Mucosa of descending colon (tissue), 3 donors: ENCODE results near the gene ARHGAP10. TPM values are rescaled to one million over a fixed set of nuclear protein-coding genes. Genes with fewer than 3 reads are reported as not detected.

ENCODE experiments used
- ATAC-seq: fragments of 200-7000 bp; cut with Tn5 transposase; one replicate; pipeline ENCODE4 v1.9.1; 2020; ENCODE audit warnings: mild to moderate bottlenecking, moderate library complexity
- DNase-seq, 3 donors: peaks; one replicate each; pipeline ENCODE4 v3.0.0-alpha.2; 2020
- H3K36me3 ChIP-seq: fragments of 200-600 bp; one replicate; pipeline ENCODE4 v1.8.0; 2021; ENCODE audit warnings: low read depth, mild to moderate bottlenecking
- H3K4me1 ChIP-seq: fragments of 200-600 bp; one replicate; pipeline ENCODE4 v1.8.0; 2021; ENCODE audit warnings: low read depth, mild to moderate bottlenecking
- H3K4me3 ChIP-seq: fragments of 200-600 bp; one replicate; pipeline ENCODE4 v1.8.0; 2021; ENCODE audit warnings: mild to moderate bottlenecking
- H3K9me3 ChIP-seq: fragments of 200-600 bp; one replicate; pipeline ENCODE4 v1.8.0; 2021; ENCODE audit warnings: mild to moderate bottlenecking
- CTCF ChIP-seq: fragments of 200-600 bp; IDR thresholded peaks from one replicate; pipeline ENCODE4 v1.8.0; 2022; ENCODE audit warnings: antibody characterized with exemption, mild to moderate bottlenecking
- intact Hi-C, 2 donors: fragments of 100-400 bp; cut with DNase I in 1 of 2; cut with micrococcal nuclease in 1 of 2; formaldehyde crosslinking; loops; one replicate each; pipeline versions ENCODE4 v1.11.0 to v1.11.1; 2022; cut with DNase I, micrococcal nuclease
- total RNA-seq, 3 donors: library from RNA; stranded (reverse); fragmentation: NEBNext Ultra II Directional in 2 of 3; extraction: Animal tissue kit (Norgen Biotek cat#: 25700) in 2 of 3; gene quantifications; one replicate each; pipeline versions ENCODE4 v1.2.1 to v1.2.4, GENCODE V29; 2021 to 2023
- donor health status: DM: no; HTN: no; CAD: no; lungs with moderate emphysema.
- donor health status: DM: no; HTN: no; CAD: no.
- donor health status: DM: no; HTN: yes; CAD: no.

The ARHGAP10 gene
- total RNA-seq, 3 donors from 2014 or later: 3.0 to 66.6 (median 8.1) TPM

- no peak for ATAC-seq
Observed at GRCh38 chr4:148069086-148069894, 337.4 kb downstream of the ARHGAP10 start.

GRCh38 chr4:148069895-148070178, 337.9 kb downstream of the ARHGAP10 start:
- no peak for ATAC-seq
- H3K9me3 ChIP-seq: peaks cover 2% of the 10 kb centered on the region
- no peak for TF ChIP-seq CTCF
- H3K36me3 ChIP-seq: no peaks in the 10 kb centered on the region
- intact Hi-C loops: no loop called here
- H3K4me3 ChIP-seq: no peak overlapping the region
- H3K4me1 ChIP-seq: no peaks in the 10 kb centered on the region
- DNase-seq: no peak

More at GRCh38 chr4:148069086-148069894, 337.4 kb downstream of the ARHGAP10 start:
- Histone ChIP-seq H3K4me1 (no peaks in the 10 kb centered on the region), H3K36me3 (no peaks in the 10 kb centered on the region), H3K9me3 (no peaks in the 10 kb centered on the region), H3K4me3 (no peak overlapping the region)
- no peak for TF ChIP-seq CTCF
- DNase-seq: no peak
- intact Hi-C loops: no loop called here

- H3K36me3 ChIP-seq: no peaks in the 10 kb centered on the region
- ATAC-seq (no peak), DNase-seq (no peak)
- TF ChIP-seq CTCF: no peak
- intact Hi-C loops: no loop called here
- no peak overlapping the region for H3K4me3 ChIP-seq
- peaks cover 3% of the 10 kb centered on the region for H3K9me3 ChIP-seq
- H3K4me1 ChIP-seq: no peaks in the 10 kb centered on the region
Observed at GRCh38 chr4:148071009-148071408, 339.1 kb downstream of the ARHGAP10 start.

- H3K4me3 ChIP-seq: no peak overlapping the region
- no peaks in the 10 kb centered on the region for H3K4me1 ChIP-seq
- H3K9me3 ChIP-seq: peaks cover 3% of the 10 kb centered on the region
- no peak for DNase-seq
- H3K36me3 ChIP-seq: no peaks in the 10 kb centered on the region
- intact Hi-C loops: no loop called here
- ATAC-seq: no peak
- TF ChIP-seq CTCF: no peak
Observed at GRCh38 chr4:148072789-148073188, 340.9 kb downstream of the ARHGAP10 start.

GRCh38 chr4:148073349-148073748, 341.5 kb downstream of the ARHGAP10 start:
- TF ChIP-seq CTCF: no peak
- no peaks in the 10 kb centered on the region for H3K36me3 ChIP-seq
- ATAC-seq (no peak), DNase-seq (no peak)
- H3K4me1 ChIP-seq: no peaks in the 10 kb centered on the region
- intact Hi-C loops: no loop called here
- no peak overlapping the region for H3K4me3 ChIP-seq
- peaks cover 3% of the 10 kb centered on the region for H3K9me3 ChIP-seq
